ENCODE data around the gene PPP2R2B.

Gene PPP2R2B

GRCh38 chr5:146695646-146696045 lies 182.9 kb downstream of the PPP2R2B start:
- H3K9ac ChIP-seq (ENCODE audit: low read length): no peak overlapping the region
- TF ChIP-seq CTCF (IDR thresholded peaks at IDR 0.05; ENCODE audit: low read length) (no peak), EZH2phosphoT487 (IDR thresholded peaks at IDR 0.05; ENCODE audit: low read length) (no peak), EZH2 (optimal IDR thresholded peaks at IDR 0.05; ENCODE audit: low read depth, low read length) (no peak)
- H4K20me1 ChIP-seq (ENCODE audit: insufficient read depth, low read length): no peaks in the 10 kb centered on the region
- H2AFZ ChIP-seq (ENCODE audit: low read length): no peak overlapping the region
- H3K27me3 ChIP-seq (replicated peaks; ENCODE audit: insufficient read depth, low read length): no peaks in the 10 kb centered on the region
- DNase-seq: no peak
- no peaks in the 10 kb centered on the region for H3K9me2 ChIP-seq (replicated peaks; ENCODE audit: insufficient read depth, low read length)
- no peaks in the 10 kb centered on the region for H3K79me2 ChIP-seq (ENCODE audit: low read length)
- no peaks in the 10 kb centered on the region for H3K4me1 ChIP-seq (ENCODE audit: low read length)
- no peaks in the 10 kb centered on the region for H3K36me3 ChIP-seq (replicated peaks; ENCODE audit: insufficient read depth, low read length)
- no peak overlapping the region for H3K27ac ChIP-seq (ENCODE audit: low read length)
- no peaks in the 10 kb centered on the region for H3K9me3 ChIP-seq (replicated peaks; ENCODE audit: insufficient read depth, low read length)
- no peaks in the 10 kb centered on the region for H3F3A ChIP-seq (ENCODE audit: insufficient read depth, low read length)
- H3K4me3 ChIP-seq (ENCODE audit: low read length): no peak overlapping the region
- no peak overlapping the region for H3K4me2 ChIP-seq (ENCODE audit: low read depth, low read length)

- Histone ChIP-seq H3K9me3 (replicated peaks; ENCODE audit: insufficient read depth, low read length) (no peaks in the 10 kb centered on the region), H3K9ac (ENCODE audit: low read length) (no peak overlapping the region), H3K27me3 (replicated peaks; ENCODE audit: insufficient read depth, low read length) (no peaks in the 10 kb centered on the region), H3K9me2 (replicated peaks; ENCODE audit: insufficient read depth, low read length) (no peaks in the 10 kb centered on the region), H3K4me3 (ENCODE audit: low read length) (no peak overlapping the region), H3K79me2 (ENCODE audit: low read length) (no peaks in the 10 kb centered on the region), H2AFZ (ENCODE audit: low read length) (no peak overlapping the region), H3K4me2 (ENCODE audit: low read depth, low read length) (no peak overlapping the region), H3F3A (ENCODE audit: insufficient read depth, low read length) (no peaks in the 10 kb centered on the region), H3K36me3 (replicated peaks; ENCODE audit: insufficient read depth, low read length) (no peaks in the 10 kb centered on the region), H3K27ac (ENCODE audit: low read length) (no peak overlapping the region), H3K4me1 (ENCODE audit: low read length) (no peaks in the 10 kb centered on the region), H4K20me1 (ENCODE audit: insufficient read depth, low read length) (no peaks in the 10 kb centered on the region)
- TF ChIP-seq EZH2 (optimal IDR thresholded peaks at IDR 0.05; ENCODE audit: low read depth, low read length) (no peak), CTCF (IDR thresholded peaks at IDR 0.05; ENCODE audit: low read length) (no peak), EZH2phosphoT487 (IDR thresholded peaks at IDR 0.05; ENCODE audit: low read length) (no peak)
- no peak for DNase-seq
Measured at GRCh38 chr5:146690880-146691355, 187.6 kb downstream of the PPP2R2B start.

GRCh38 chr5:146687630-146688029 lies 190.9 kb downstream of the PPP2R2B start:
- no peak overlapping the region for H3K4me2 ChIP-seq (ENCODE audit: low read depth, low read length)
- H3K27ac ChIP-seq (ENCODE audit: low read length): no peak overlapping the region
- no peaks in the 10 kb centered on the region for H3K79me2 ChIP-seq (ENCODE audit: low read length)
- H3K27me3 ChIP-seq (replicated peaks; ENCODE audit: insufficient read depth, low read length): no peaks in the 10 kb centered on the region
- no peaks in the 10 kb centered on the region for H3K36me3 ChIP-seq (replicated peaks; ENCODE audit: insufficient read depth, low read length)
- no peaks in the 10 kb centered on the region for H3K9me3 ChIP-seq (replicated peaks; ENCODE audit: insufficient read depth, low read length)
- H4K20me1 ChIP-seq (ENCODE audit: insufficient read depth, low read length): no peaks in the 10 kb centered on the region
- H3F3A ChIP-seq (ENCODE audit: insufficient read depth, low read length): no peaks in the 10 kb centered on the region
- no peak overlapping the region for H2AFZ ChIP-seq (ENCODE audit: low read length)
- no peak overlapping the region for H3K4me3 ChIP-seq (ENCODE audit: low read length)
- H3K9me2 ChIP-seq (replicated peaks; ENCODE audit: insufficient read depth, low read length): no peaks in the 10 kb centered on the region
- H3K9ac ChIP-seq (ENCODE audit: low read length): no peak overlapping the region
- H3K4me1 ChIP-seq (ENCODE audit: low read length): no peaks in the 10 kb centered on the region
- DNase-seq: no peak
- TF ChIP-seq EZH2phosphoT487 (IDR thresholded peaks at IDR 0.05; ENCODE audit: low read length) (no peak), EZH2 (optimal IDR thresholded peaks at IDR 0.05; ENCODE audit: low read depth, low read length) (no peak), CTCF (IDR thresholded peaks at IDR 0.05; ENCODE audit: low read length) (no peak)
